HCT116 (cell line): ENCODE data around the gene KDSR. TPM values are rescaled to one million over a fixed set of nuclear protein-coding genes. Genes with fewer than 3 reads are reported as not detected.

Experiments
- ATAC-seq: fragments of 200-7000 bp; cut with Tn5 transposase; 2 replicates; pipeline ENCODE4 v1.9.1; 2020; ENCODE audit warnings: mild to moderate bottlenecking, moderate library complexity
- BruUV-seq: library from RNA; stranded (reverse); fragments of 400-500 nt; replicated peaks from 2 replicates; lab custom pipeline; 2021; lab: Mats Ljungman, UMichigan
- CTCF ChIA-PET: fragments of 300-600 bp; sonication (Branson Sonifier 250); formaldehyde crosslinking; loops from one replicate; lab custom pipeline; 2021; ENCODE audit warnings: antibody characterized with exemption; lab: Charles Lee
- POLR2A ChIA-PET: fragments of 300-600, 350-600 bp; sonication (Branson Sonifier 250); formaldehyde crosslinking; loops from one replicate; lab custom pipeline; 2021; ENCODE audit warnings: antibody characterized with exemption; lab: Charles Lee
- RAD21 ChIA-PET, 2 experiments: fragments of 300-600 bp; sonication (Branson Sonifier 250); formaldehyde crosslinking; loops; one replicate each; lab custom pipeline; 2023; ENCODE audit warnings: low total read pairs in 2 of 2; ENCODE audit not compliant: uncharacterized antibody in 2 of 2, unreplicated experiment in 2 of 2, low non-redundant PET in 1 of 2; lab: Charles Lee
- DNase-seq: peaks from one replicate; pipeline ENCODE4 v3.0.0-alpha.2; 2010; ENCODE audit warnings: low read depth, low spot score
- H2AFZ ChIP-seq: fragments of 200-600 bp; shearing (Covaris generic), sonication (generic); 2 replicates; pipeline ENCODE4 v1.6.1; 2017; ENCODE audit warnings: low read depth, mixed run types, mixed read lengths, antibody characterized with exemption, low read length; ENCODE audit not compliant: poor library complexity, severe bottlenecking
- H3K27ac ChIP-seq: 2 replicates; pipeline ENCODE4 v1.5.1; 2012; ENCODE audit warnings: low read depth, low read length
- H3K27me3 ChIP-seq: fragments of 200-600 bp; sonication (generic); 2 replicates; pipeline ENCODE4 v1.6.1; 2016; ENCODE audit warnings: mixed run types, low read length, mixed read lengths; ENCODE audit not compliant: insufficient read depth
- H3K36me3 ChIP-seq, 2 experiments: fragments of 200-500 bp in 1 of 2; fragments of 200-600 bp in 1 of 2; sonication (Bioruptor generic) in 1 of 2; sonication (generic) in 1 of 2; 2 replicates each; pipeline versions ENCODE4 v1.5.1 to v1.6.1; 2014 to 2016; ENCODE audit warnings: low read length in 2 of 2, inconsistent platforms in 1 of 2, mixed read lengths in 1 of 2, mixed run types in 1 of 2; ENCODE audit not compliant: insufficient read depth in 2 of 2, control insufficient read depth in 1 of 2
- H3K4me1 ChIP-seq, 2 experiments: fragments of 200-600 bp in 1 of 2; sonication (generic) in 1 of 2; 2 replicates each; pipeline versions ENCODE4 v1.5.1 to v1.6.1; 2012 to 2017; ENCODE audit warnings: low read length in 2 of 2, inconsistent platforms in 1 of 2, mild to moderate bottlenecking in 1 of 2, mixed read lengths in 1 of 2, mixed run types in 1 of 2, moderate library complexity in 1 of 2; ENCODE audit not compliant: insufficient read depth in 2 of 2, control insufficient read depth in 1 of 2
- H3K4me2 ChIP-seq: fragments of 200-600 bp; sonication (generic); 2 replicates; pipeline ENCODE4 v1.6.1; 2017; ENCODE audit warnings: mixed run types, low read length, mixed read lengths
- H3K4me3 ChIP-seq, 2 experiments: fragments of 200-600 bp in 1 of 2; sonication (generic) in 1 of 2; replicated peaks in 1 of 2; 2 replicates each; pipeline ENCODE4 v1.5.1; 2011 to 2016; ENCODE audit warnings: low read length in 2 of 2, control low read depth in 1 of 2, low read depth in 1 of 2, mild to moderate bottlenecking in 1 of 2, mixed read lengths in 1 of 2, mixed run types in 1 of 2
- H3K79me2 ChIP-seq: fragments of 200-600 bp; sonication (generic); 2 replicates; pipeline ENCODE4 v1.6.1; 2017; ENCODE audit warnings: mild to moderate bottlenecking, mixed run types, low read length, moderate library complexity, mixed read lengths; ENCODE audit not compliant: insufficient read depth
- H3K9ac ChIP-seq: fragments of 200-600 bp; sonication (generic); 2 replicates; pipeline ENCODE4 v1.6.1; 2016; ENCODE audit warnings: low read length, mixed read lengths
- H3K9me2 ChIP-seq: fragments of 200-600 bp; sonication (generic), shearing (Covaris generic); 2 replicates; pipeline ENCODE4 v1.6.1; 2017; ENCODE audit warnings: mixed run types, mild to moderate bottlenecking, moderate library complexity; ENCODE audit not compliant: insufficient read depth
- H3K9me3 ChIP-seq, 2 experiments: fragments of 200-500 bp in 1 of 2; fragments of 200-600 bp in 1 of 2; sonication (Bioruptor generic) in 1 of 2; sonication (generic) in 1 of 2; 2 replicates each; pipeline ENCODE4 v1.6.1; 2014 to 2017; ENCODE audit warnings: low read length in 2 of 2, mixed read lengths in 2 of 2, inconsistent platforms in 1 of 2, low read depth in 1 of 2, mild to moderate bottlenecking in 1 of 2, mixed run types in 1 of 2, moderate library complexity in 1 of 2; ENCODE audit not compliant: control insufficient read depth in 1 of 2, insufficient read depth in 1 of 2
- H4K20me1 ChIP-seq: fragments of 200-600 bp; sonication (generic), shearing (Covaris generic); 2 replicates; pipeline ENCODE4 v1.6.1; 2017; ENCODE audit warnings: mixed run types, mild to moderate bottlenecking, moderate library complexity; ENCODE audit not compliant: insufficient read depth
- ATF3 ChIP-seq: IDR thresholded peaks from 2 replicates; pipeline ENCODE4 v1.6.1; 2012
- CTCF ChIP-seq, 3 experiments: fragments of 200-600 bp in 1 of 3; sonication (generic) in 1 of 3; IDR thresholded peaks in 2 of 3; conservative IDR thresholded peaks in 1 of 3; 2 replicates each; pipeline ENCODE4 v1.5.1; 2012 to 2017; ENCODE audit warnings: low read depth in 2 of 3, low read length in 2 of 3, antibody characterized with exemption in 1 of 3, borderline replicate concordance in 1 of 3, control low read depth in 1 of 3, mild to moderate bottlenecking in 1 of 3, mixed read lengths in 1 of 3, mixed run types in 1 of 3, moderate library complexity in 1 of 3; ENCODE audit not compliant: insufficient read depth in 1 of 3
- YY1 ChIP-seq: IDR thresholded peaks from 2 replicates; pipeline ENCODE4 v1.6.1; 2011; ENCODE audit warnings: low read length, low read depth, moderate library complexity, mild to moderate bottlenecking; ENCODE audit not compliant: insufficient replicate concordance; ENCODE audit errors: extremely low read depth
- ZBTB33 ChIP-seq: IDR thresholded peaks from 2 replicates; pipeline ENCODE4 v1.6.1; 2011; ENCODE audit warnings: mild to moderate bottlenecking, low read length, moderate library complexity; ENCODE audit not compliant: insufficient replicate concordance; ENCODE audit errors: extremely low read depth
- intact Hi-C: fragments of 100-400 bp; cut with micrococcal nuclease; formaldehyde crosslinking; loops from 2 replicates; pipeline ENCODE4 v1.10.0; 2022
- total RNA-seq: library from RNA; stranded (reverse); gene quantifications from one replicate; pipeline ENCODE4 v1.2.1, GENCODE V29; 2021; ENCODE audit not compliant: unreplicated experiment

The KDSR gene
- total RNA-seq, 1 experiment from 2014 or later = 68.6 TPM

GRCh38 chr18:63306819-63307550 is 60.0 kb downstream of the KDSR start:
- H2AFZ ChIP-seq = no peak overlapping the region
- TF ChIP-seq YY1 = no peak
- TF ChIP-seq, all 23 proteins: peak for 0
- ChIA-PET CTCF (interaction anchor here (1.2 kb wide), 1 partner anchor 12 kb away, joined by 3 read pairs; the partner anchor contains the start of gene BCL2), RAD21 (no interaction called here), POLR2A (no interaction called here)
- DNase-seq (no peak), ATAC-seq (no peak)
- H4K20me1 ChIP-seq = no peaks in the 10 kb centered on the region
- no peaks in the 10 kb centered on the region for H3K27me3 ChIP-seq
- no peaks in the 10 kb centered on the region for H3K9me3 ChIP-seq
- intact Hi-C loops = no loop called here
- no peak overlapping the region for H3K9ac ChIP-seq
- H3K36me3 ChIP-seq = no peaks in the 10 kb centered on the region
- H3K9me2 ChIP-seq = no peaks in the 10 kb centered on the region
- H3K27ac ChIP-seq = no peak overlapping the region
- no peaks in the 10 kb centered on the region for H3K79me2 ChIP-seq
- no peak overlapping the region for H3K4me2 ChIP-seq
- H3K4me3 ChIP-seq = no peak overlapping the region
- BruUV-seq = no TSS peak
- H3K4me1 ChIP-seq = no peaks in the 10 kb centered on the region

GRCh38 chr18:63306249-63306648 is 60.8 kb downstream of the KDSR start:
- ChIA-PET CTCF (no interaction called here), RAD21 (no interaction called here), POLR2A (no interaction called here)
- TF ChIP-seq ZBTB33 = no peak
- no peak for TF ChIP-seq CTCF (IDR thresholded peaks at IDR 0.05 in 2 of 3, conservative IDR thresholded peaks at IDR 0.05 in 1 of 3; ENCODE audit: borderline replicate concordance in 1 of 3, insufficient read depth in 1 of 3, low read depth in 2 of 3, low read length in 2 of 3)
- no peak for TF ChIP-seq ATF3
- DNase-seq (no peak), ATAC-seq (no peak)
- Histone ChIP-seq H3K9me2 (no peaks in the 10 kb centered on the region), H3K79me2 (no peaks in the 10 kb centered on the region), H3K9me3 (no peaks in the 10 kb centered on the region), H3K27me3 (no peaks in the 10 kb centered on the region), H3K27ac (no peak overlapping the region), H3K4me1 (no peaks in the 10 kb centered on the region), H3K36me3 (no peaks in the 10 kb centered on the region), H3K4me3 (no peak overlapping the region), H2AFZ (no peak overlapping the region), H3K9ac (no peak overlapping the region), H3K4me2 (no peak overlapping the region), H4K20me1 (no peaks in the 10 kb centered on the region)
- intact Hi-C loops = no loop called here
- no TSS peak for BruUV-seq
